ENCODE results near the gene TINCR. TPM values are rescaled to one million over a fixed set of nuclear protein-coding genes. Genes with fewer than 3 reads are reported as not detected.

TINCR gene
- total RNA-seq, 1 donor from 2014 or later, result not detected

DNA sequence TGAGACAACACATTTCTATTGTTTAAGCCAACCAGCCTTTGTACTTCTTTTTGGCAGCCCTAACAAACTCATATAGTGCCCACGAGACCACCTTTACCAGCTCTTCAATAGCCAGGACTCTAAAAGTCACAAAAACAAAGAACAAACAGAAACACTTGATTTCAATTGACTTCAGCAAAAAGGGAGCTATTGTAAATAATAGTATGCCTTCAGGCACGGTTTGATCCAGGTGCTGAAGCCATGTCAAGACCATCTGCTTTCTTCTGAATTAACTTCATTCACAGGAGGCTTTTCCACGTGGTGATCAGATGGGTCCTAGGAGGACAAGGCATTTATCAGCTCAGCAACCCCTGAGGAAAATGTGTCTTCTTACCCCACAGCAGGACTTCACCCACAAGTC lies 53.8 kb downstream of the TINCR start:
- DNase-seq (ENCODE audit: low read depth in 2 of 2), result no peak

DNA sequence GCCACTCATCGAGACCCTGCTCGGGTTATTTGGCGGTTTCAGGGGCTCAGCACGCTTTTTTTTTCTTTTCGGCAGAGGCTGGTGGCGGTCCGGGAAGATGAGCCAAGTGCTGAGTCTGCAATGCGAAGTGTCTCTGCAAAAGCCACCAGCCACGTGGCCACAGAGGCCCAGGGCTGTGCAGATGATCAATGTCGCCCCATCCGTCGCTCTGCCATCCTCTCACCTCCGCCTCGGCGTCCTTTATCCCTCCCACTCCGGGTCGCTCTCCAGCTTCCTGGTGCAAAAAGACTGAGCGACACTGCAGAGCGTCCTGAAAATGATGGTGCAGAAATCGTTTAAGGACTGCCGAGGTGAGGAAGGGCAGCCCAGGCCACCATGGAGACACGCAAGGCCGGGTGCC lies 55.0 kb downstream of the TINCR start:
- DNase-seq (ENCODE audit: low read depth in 2 of 2), result no peak

Other genes starting within 250 kb of the TINCR start
- 20.5 and 81.2 TPM in 2 replicates for gene PTPRS, start 227.1 kb downstream of the TINCR start, total RNA-seq
- not detected in 2 replicates for gene ZNRF4, start 112.5 kb downstream of the TINCR start, total RNA-seq
- gene SAFB2, start 54.8 kb upstream of the TINCR start, total RNA-seq, result 19.4 and 23.0 TPM in 2 replicates
- gene SAFB, start 55.1 kb upstream of the TINCR start, total RNA-seq, result 35.7 and 56.4 TPM in 2 replicates
- gene MICOS13, start 112.6 kb upstream of the TINCR start, total RNA-seq, result 29.6 and 46.2 TPM in 2 replicates
- gene HSD11B1L, start 113.1 kb upstream of the TINCR start, total RNA-seq, result 3.3 and 9.2 TPM in 2 replicates
- 442 and 761 TPM in 2 replicates for gene RPL36, start 122.3 kb upstream of the TINCR start, total RNA-seq
- gene LONP1, start 152.2 kb upstream of the TINCR start, total RNA-seq, result 49.9 and 56.9 TPM in 2 replicates
- gene CATSPERD, start 152.7 kb upstream of the TINCR start, total RNA-seq, result not detected in 2 replicates
- gene PRR22, start 216.8 kb upstream of the TINCR start, total RNA-seq, result 0.39 and 0.51 TPM in 2 replicates
- gene DUS3L, start 223.2 kb upstream of the TINCR start, total RNA-seq, result 22.9 and 29.2 TPM in 2 replicates
- gene NRTN, start 237.1 kb upstream of the TINCR start, total RNA-seq, result 0.13 and 0.51 TPM in 2 replicates